Mesendoderm (in vitro differentiated cells): ENCODE results near the gene MED25.
A peak's percentile ranks its signal among the peaks of the same experiment; 100 is the strongest.

Experiments
- DNase-seq: peaks from one replicate; pipeline ENCODE4 v3.0.0; 2013
- H2AK5ac ChIP-seq: 2 replicates; pipeline ENCODE4 v1.6.1; 2013; ENCODE audit warnings: low read length, inconsistent platforms
- H2BK120ac ChIP-seq: 2 replicates; pipeline ENCODE4 v1.6.1; 2013; ENCODE audit warnings: low read depth, mild to moderate bottlenecking, low read length, moderate library complexity, mixed read lengths
- H2BK15ac ChIP-seq: replicated peaks from 2 replicates; pipeline ENCODE4 v1.6.1; 2013; ENCODE audit warnings: low read depth, mild to moderate bottlenecking, moderate library complexity
- H2BK5ac ChIP-seq: 2 replicates; pipeline ENCODE4 v1.6.1; 2013; ENCODE audit warnings: low read length, inconsistent platforms
- H3K18ac ChIP-seq: 2 replicates; pipeline ENCODE4 v1.6.1; 2013; ENCODE audit warnings: mild to moderate bottlenecking, low read length, mixed read lengths
- H3K23ac ChIP-seq: one replicate; pipeline ENCODE4 v1.6.1; 2013; ENCODE audit warnings: low read length
- H3K27ac ChIP-seq: 2 replicates; pipeline ENCODE4 v1.5.1; 2013; ENCODE audit warnings: low read depth, mild to moderate bottlenecking, inconsistent platforms, low read length, moderate library complexity
- H3K27me3 ChIP-seq: 2 replicates; pipeline ENCODE4 v1.6.1; 2013; ENCODE audit warnings: low read length, control low read depth, mild to moderate bottlenecking, inconsistent platforms; ENCODE audit not compliant: insufficient read depth, poor library complexity
- H3K36me3 ChIP-seq: 2 replicates; pipeline ENCODE4 v1.6.1; 2013; ENCODE audit warnings: low read length, inconsistent platforms; ENCODE audit not compliant: control insufficient read depth, insufficient read depth
- H3K4ac ChIP-seq: one replicate; pipeline ENCODE4 v1.6.1; 2013; ENCODE audit warnings: low read depth, mild to moderate bottlenecking, low read length, moderate library complexity
- H3K4me1 ChIP-seq: 2 replicates; pipeline ENCODE4 v1.6.1; 2013; ENCODE audit warnings: low read depth, low read length, inconsistent platforms; ENCODE audit not compliant: control insufficient read depth
- H3K4me2 ChIP-seq: 2 replicates; pipeline ENCODE4 v1.6.1; 2013; ENCODE audit warnings: low read length
- H3K4me3 ChIP-seq: 2 replicates; pipeline ENCODE4 v1.5.1; 2013; ENCODE audit warnings: mild to moderate bottlenecking, low read length
- H3K56ac ChIP-seq: one replicate; pipeline ENCODE4 v1.6.1; 2013; ENCODE audit warnings: low read length
- H3K79me1 ChIP-seq: 2 replicates; pipeline ENCODE4 v1.6.1; 2013; ENCODE audit warnings: low read length, inconsistent platforms
- H3K79me2 ChIP-seq: 2 replicates; pipeline ENCODE4 v1.6.1; 2013; ENCODE audit warnings: mild to moderate bottlenecking, low read length; ENCODE audit not compliant: control insufficient read depth, insufficient read depth
- H3K9ac ChIP-seq: 2 replicates; pipeline ENCODE4 v1.6.1; 2013; ENCODE audit warnings: low read length, inconsistent platforms
- H4K5ac ChIP-seq: one replicate; pipeline ENCODE4 v1.6.1; 2013; ENCODE audit warnings: low read length
- H4K8ac ChIP-seq: one replicate; pipeline ENCODE4 v1.6.1; 2013; ENCODE audit warnings: low read depth, mild to moderate bottlenecking, control low read depth, low read length, moderate library complexity
- WGBS: extraction: QIAGEN DNeasy Blood & Tissue Kit; methylation state at CpG from one replicate; pipeline ENCODE4 v1.1.7; 2013; ENCODE audit warnings: low lambda C conversion rate, missing lambda C conversion rate; ENCODE audit not compliant: insufficient coverage; ENCODE audit errors: extremely low coverage; 5-methylcytosine and 5-hydroxymethylcytosine counted together

Gene MED25

GRCh38 chr19:49873129-49873521 lies 55.0 kb downstream of the MED25 start:
- H2AK5ac ChIP-seq, result no peak overlapping the region
- no peak overlapping the region for H4K8ac ChIP-seq
- H2BK120ac ChIP-seq, result no peak overlapping the region
- H3K4me3 ChIP-seq, result no peak overlapping the region
- H2BK15ac ChIP-seq, result no peak overlapping the region
- H3K27ac ChIP-seq, result no peak overlapping the region
- H3K18ac ChIP-seq, result no peak overlapping the region
- peaks cover 8% of the 10 kb centered on the region for H3K79me1 ChIP-seq
- no CpG with 5 or more reads among the region's 29 CpGs for WGBS
- no peak for DNase-seq
- no peak overlapping the region for H2BK5ac ChIP-seq
- H3K79me2 ChIP-seq, result peaks cover 14% of the 10 kb centered on the region
- no peak overlapping the region for H3K9ac ChIP-seq
- H3K23ac ChIP-seq, result no peak overlapping the region
- H3K4ac ChIP-seq, result no peak overlapping the region
- H3K36me3 ChIP-seq, result no peaks in the 10 kb centered on the region
- H3K4me2 ChIP-seq, result no peak overlapping the region
- H3K56ac ChIP-seq, result no peak overlapping the region
- no peak overlapping the region for H4K5ac ChIP-seq
- H3K4me1 ChIP-seq, result peaks cover 2% of the 10 kb centered on the region
- no peaks in the 10 kb centered on the region for H3K27me3 ChIP-seq

- no peak overlapping the region for H3K56ac ChIP-seq
- no peak overlapping the region for H3K23ac ChIP-seq
- H2BK5ac ChIP-seq, result no peak overlapping the region
- no peak overlapping the region for H4K8ac ChIP-seq
- no peak overlapping the region for H3K27ac ChIP-seq
- peaks cover 14% of the 10 kb centered on the region for H3K79me2 ChIP-seq
- no peak overlapping the region for H3K4ac ChIP-seq
- H3K36me3 ChIP-seq, result no peaks in the 10 kb centered on the region
- DNase-seq, result no peak
- no peak overlapping the region for H3K4me3 ChIP-seq
- no peak overlapping the region for H3K4me2 ChIP-seq
- peaks cover 5% of the 10 kb centered on the region for H3K4me1 ChIP-seq
- H3K9ac ChIP-seq, result no peak overlapping the region
- H3K79me1 ChIP-seq, result peaks cover 12% of the 10 kb centered on the region
- no peak overlapping the region for H2BK15ac ChIP-seq
- no peak overlapping the region for H2BK120ac ChIP-seq
- no peak overlapping the region for H3K18ac ChIP-seq
- no CpG with 5 or more reads among the region's 10 CpGs for WGBS
- no peak overlapping the region for H4K5ac ChIP-seq
- H2AK5ac ChIP-seq, result no peak overlapping the region
- no peaks in the 10 kb centered on the region for H3K27me3 ChIP-seq
Measured at GRCh38 chr19:49873834-49874233, 55.7 kb downstream of the MED25 start.

GRCh38 chr19:49874503-49875157 lies 56.5 kb downstream of the MED25 start:
- no peak overlapping the region for H2BK15ac ChIP-seq
- no peak overlapping the region for H4K5ac ChIP-seq
- H3K56ac ChIP-seq, result no peak overlapping the region
- no peak overlapping the region for H3K9ac ChIP-seq
- H2BK5ac ChIP-seq, result no peak overlapping the region
- H3K36me3 ChIP-seq, result no peaks in the 10 kb centered on the region
- no CpG with 5 or more reads among the region's 11 CpGs for WGBS
- no peak overlapping the region for H3K27ac ChIP-seq
- no peak overlapping the region for H3K4ac ChIP-seq
- no peak overlapping the region for H2BK120ac ChIP-seq
- no peak overlapping the region for H2AK5ac ChIP-seq
- peaks cover 16% of the 10 kb centered on the region for H3K79me2 ChIP-seq
- no peak overlapping the region for H3K4me3 ChIP-seq
- H3K79me1 ChIP-seq, result peaks cover 15% of the 10 kb centered on the region
- H3K4me1 ChIP-seq, result peaks cover 5% of the 10 kb centered on the region
- no peak overlapping the region for H3K18ac ChIP-seq
- no peaks in the 10 kb centered on the region for H3K27me3 ChIP-seq
- no peak for DNase-seq
- no peak overlapping the region for H3K23ac ChIP-seq
- H4K8ac ChIP-seq, result no peak overlapping the region
- H3K4me2 ChIP-seq, result no peak overlapping the region

- Histone ChIP-seq H2BK5ac (no peak overlapping the region), H3K4me1 (peaks cover 4% of the 10 kb centered on the region), H4K8ac (no peak overlapping the region), H3K23ac (no peak overlapping the region), H3K27me3 (no peaks in the 10 kb centered on the region), H3K4ac (no peak overlapping the region), H3K56ac (peak overlapping the region; percentile 100), H3K4me2 (peak overlapping the region; percentile 52), H3K27ac (no peak overlapping the region), H4K5ac (no peak overlapping the region), H3K9ac (peak overlapping the region; percentile 94), H3K79me2 (peaks cover 16% of the 10 kb centered on the region), H2BK120ac (no peak overlapping the region), H3K79me1 (peaks cover 15% of the 10 kb centered on the region), H2BK15ac (no peak overlapping the region), H3K4me3 (no peak overlapping the region), H3K18ac (no peak overlapping the region), H2AK5ac (no peak overlapping the region), H3K36me3 (no peaks in the 10 kb centered on the region)
- DNase-seq, result no peak
- no CpG with 5 or more reads among the region's 4 CpGs for WGBS
Measured at GRCh38 chr19:49875177-49875576, 57.1 kb downstream of the MED25 start.

DNA sequence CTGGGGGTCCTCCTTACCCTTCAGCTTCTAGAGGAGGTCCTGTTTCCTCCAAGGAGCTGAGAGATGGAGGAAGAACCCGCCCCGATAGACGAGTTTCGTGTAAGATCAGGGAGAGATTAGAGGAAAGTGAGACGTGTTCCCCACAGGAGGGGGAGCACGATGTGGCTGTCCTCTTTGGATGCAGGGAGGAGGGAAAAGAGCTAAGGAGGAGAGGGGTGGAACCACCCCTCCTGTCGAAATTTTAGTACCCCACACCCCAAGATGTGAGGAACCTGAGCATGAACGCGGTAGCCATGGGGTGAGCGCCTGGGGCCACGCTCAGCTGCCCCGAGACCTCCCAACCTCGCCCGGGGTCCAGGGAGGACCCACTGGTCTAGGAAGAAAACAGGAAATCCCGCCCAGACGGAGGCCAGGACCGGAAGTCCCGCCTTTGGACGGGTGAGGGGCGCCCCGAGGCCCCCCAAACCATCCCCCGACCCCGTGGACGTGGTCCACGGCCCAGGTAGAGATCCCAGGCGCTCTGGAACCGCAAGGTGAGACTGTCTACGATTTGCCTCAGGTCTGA lies 57.9 kb downstream of the MED25 start:
- Histone ChIP-seq H2BK5ac (peak overlapping the region; percentile 67), H3K36me3 (no peaks in the 10 kb centered on the region), H4K5ac (no peak overlapping the region), H3K56ac (peak overlapping the region; percentile 100), H3K23ac (peak overlapping the region; percentile 90), H2BK120ac (peak overlapping the region; percentile 24), H3K4ac (peak overlapping the region; percentile 75), H3K4me2 (peak overlapping the region; percentile 52), H3K9ac (peak overlapping the region; percentile 94), H3K4me1 (peaks cover 4% of the 10 kb centered on the region), H4K8ac (no peak overlapping the region), H3K79me2 (peaks cover 16% of the 10 kb centered on the region), H3K27ac (peak overlapping the region; percentile 86), H2BK15ac (no peak overlapping the region), H3K4me3 (peak overlapping the region; percentile 73), H2AK5ac (peak overlapping the region; percentile 20), H3K27me3 (no peaks in the 10 kb centered on the region), H3K79me1 (peaks cover 18% of the 10 kb centered on the region), H3K18ac (peak overlapping the region; percentile 72)
- peak; percentile 67 for DNase-seq
- no CpG with 5 or more reads among the region's 28 CpGs for WGBS
